GM12892 (cell line): ENCODE measurements around the gene CHD2.

ENCODE experiments used
- POLR2A ChIP-seq: IDR thresholded peaks from 2 replicates; pipeline ENCODE4 v1.6.1; 2011; ENCODE audit warnings: low read depth, low read length, control low read depth
- POLR2AphosphoS5 ChIP-seq: IDR thresholded peaks from 2 replicates; pipeline ENCODE4 v1.6.1; 2011; ENCODE audit warnings: low read depth, low read length, control low read depth
- TAF1 ChIP-seq: IDR thresholded peaks from 2 replicates; pipeline ENCODE4 v1.6.1; 2011; ENCODE audit warnings: low read depth, mild to moderate bottlenecking, control low read depth, low read length, borderline replicate concordance

DNA sequence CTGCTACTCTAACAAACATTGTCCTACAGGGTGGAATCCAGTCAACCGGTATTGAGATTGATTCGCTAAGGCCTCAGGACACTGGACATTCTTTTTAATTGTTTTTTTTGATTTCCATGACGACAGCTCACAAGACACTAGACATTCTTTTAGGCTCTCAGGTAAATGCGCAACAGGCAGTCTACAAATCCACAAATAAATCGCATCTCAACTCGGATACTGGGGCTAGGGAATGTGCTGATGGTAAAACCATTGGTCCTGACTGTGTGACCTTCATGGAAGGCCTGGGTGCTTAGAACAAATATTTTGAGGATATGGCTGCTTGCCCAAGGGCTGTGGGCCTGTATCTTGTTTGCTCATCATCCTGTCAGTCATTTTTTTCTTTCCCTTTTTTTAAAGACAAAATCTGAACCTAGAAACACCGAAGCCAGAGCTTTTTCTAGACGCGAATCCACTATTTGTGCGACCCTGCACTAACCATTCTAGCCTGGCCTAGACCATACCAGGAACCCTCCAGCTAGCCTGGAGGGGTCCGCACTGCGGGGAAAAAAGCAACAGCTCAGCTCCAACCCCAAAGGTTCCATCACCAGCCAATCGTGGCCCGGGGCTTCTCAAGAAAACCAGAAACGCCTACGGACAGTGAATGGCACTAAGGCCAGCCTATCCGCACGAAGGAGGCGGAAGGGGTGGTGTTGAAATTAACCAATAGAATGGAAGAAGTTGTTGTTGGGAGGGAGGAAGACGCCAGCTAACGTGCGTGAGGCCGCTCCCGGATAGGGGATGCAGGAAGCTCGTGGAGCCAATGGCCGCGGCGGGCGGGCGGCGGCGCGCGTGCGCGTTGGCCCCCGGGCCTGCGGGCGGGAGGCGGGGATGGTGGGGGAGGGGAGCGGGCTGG, 18.1 kb upstream of the CHD2 start:
- TF ChIP-seq POLR2A (peak; percentile 62), POLR2AphosphoS5 (no peak), TAF1 (peak; percentile 81; the same call in 1 of the 2 replicates)
